Fibroblast of the aortic adventitia (primary cell): Measurements from ENCODE around the gene MYPOP. TPM values are rescaled to one million over a fixed set of nuclear protein-coding genes. Genes with fewer than 3 reads are reported as not detected.

Source experiments
- DNase-seq: peaks from one replicate; pipeline ENCODE4 v3.0.0-alpha.2; 2010; ENCODE audit warnings: low read depth
- H3K4me3 ChIP-seq: 2 replicates; pipeline ENCODE4 v1.5.1; 2011; ENCODE audit warnings: low read depth, mild to moderate bottlenecking, control low read depth, low read length, moderate library complexity
- CTCF ChIP-seq: IDR thresholded peaks from 2 replicates; pipeline ENCODE4 v1.5.1; 2011; ENCODE audit warnings: mild to moderate bottlenecking, low read length, control low read depth, inconsistent platforms; ENCODE audit not compliant: insufficient read depth
- total RNA-seq: library from RNA; depleted of rRNA; stranded (reverse); fragments of >200 nt; gene quantifications from 2 replicates; pipeline ENCODE4 v1.2.3, GENCODE V29; 2012; ENCODE audit warnings: low replicate concordance

The MYPOP gene
- 0.33 and 2.4 TPM in 2 replicates for total RNA-seq

GRCh38 chr19:45901912-45902650 is at the start of gene MYPOP:
Gene MYPOP, minus strand, starts transcription at chr19:45902613. Its CDS starts 840 bp downstream, at chr19:45901773.
- peak within 1 kb of the TSS; percentile 84 for H3K4me3 ChIP-seq
- DNase-seq = no peak
- TF ChIP-seq CTCF = no peak

- H3K4me3 ChIP-seq = no peak overlapping the region
- no peak for TF ChIP-seq CTCF
- DNase-seq = peak; percentile 28
These were observed 45.5 kb upstream of the MYPOP start for GRCh38 chr19:45947926-45948325.

DNA sequence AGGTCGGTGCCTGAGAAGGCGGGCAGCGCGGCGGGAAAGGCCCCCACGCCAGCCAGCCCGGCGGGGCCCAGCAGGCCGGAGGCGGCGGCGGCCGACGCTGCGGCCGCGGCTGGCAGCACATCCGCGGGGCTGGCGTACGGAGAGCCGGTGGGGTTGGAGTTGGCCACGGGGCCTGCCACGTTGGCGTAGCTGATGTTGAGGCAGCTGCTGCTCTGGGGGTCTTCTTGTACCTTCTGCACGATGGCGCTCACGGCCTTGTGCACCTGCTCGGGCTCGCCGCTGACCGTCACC is 38.0 kb upstream of the MYPOP start:
- DNase-seq = no peak
- TF ChIP-seq CTCF = no peak
- H3K4me3 ChIP-seq = no peak overlapping the region

DNA sequence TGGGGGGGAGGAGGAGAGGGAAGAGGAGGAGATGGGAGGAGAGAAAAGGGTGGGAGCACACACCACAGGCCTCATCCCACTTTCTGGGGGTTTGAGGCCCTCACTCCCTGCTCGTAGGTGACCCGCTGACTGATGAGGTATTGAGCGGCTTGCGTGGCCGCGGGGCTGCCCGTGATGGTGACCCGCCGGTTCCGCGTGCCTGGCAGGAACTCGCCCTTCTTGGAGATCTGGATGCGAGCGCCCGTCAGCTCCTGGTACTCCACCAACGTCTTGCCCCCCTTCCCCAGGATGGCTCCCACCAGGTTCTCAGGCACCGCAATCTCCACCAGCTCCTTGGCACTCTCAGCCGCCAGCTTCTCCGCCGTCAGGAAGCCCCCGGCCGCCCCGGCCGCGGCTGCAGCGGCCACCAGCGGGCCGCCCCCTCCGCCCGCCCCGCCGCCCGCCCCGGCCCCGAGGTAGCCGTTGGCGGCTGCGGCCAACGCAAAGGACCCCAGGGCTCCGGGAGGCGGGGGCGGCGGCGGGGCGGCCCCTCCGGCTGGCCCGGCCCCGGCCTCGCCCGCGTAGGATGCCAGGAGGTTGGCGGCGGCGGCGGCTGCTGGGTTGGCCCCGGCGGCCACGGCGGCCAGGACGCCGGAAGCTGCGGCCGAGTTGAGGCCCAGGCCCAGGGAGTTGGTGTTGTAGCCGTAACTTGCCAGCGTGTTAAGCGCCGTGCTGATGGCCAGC is 37.5 kb upstream of the MYPOP start:
- no peak for DNase-seq
- no peak overlapping the region for H3K4me3 ChIP-seq
- TF ChIP-seq CTCF = no peak

- H3K4me3 ChIP-seq = no peak overlapping the region
- DNase-seq = no peak
- no peak for TF ChIP-seq CTCF
These were observed 36.4 kb upstream of the MYPOP start for GRCh38 chr19:45938733-45939319.

GRCh38 chr19:45935267-45935666 is 32.9 kb upstream of the MYPOP start:
- TF ChIP-seq CTCF = no peak
- no peak overlapping the region for H3K4me3 ChIP-seq
- DNase-seq = no peak
